Hematopoietic multipotent progenitor cell treated with erythropoietin and hydrocortisone succinate and interleukin-3 and kit ligand, for 15 days (in vitro differentiated cells): ENCODE data around the gene TENM4.

ENCODE experiments used
- DNase-seq: peaks from one replicate; pipeline ENCODE4 v3.0.0-alpha.2; 2015; ENCODE audit warnings: low spot score

TENM4 gene

GRCh38 chr11:78783301-78783700, 657.5 kb downstream of the TENM4 start:
- no peak for DNase-seq

DNA sequence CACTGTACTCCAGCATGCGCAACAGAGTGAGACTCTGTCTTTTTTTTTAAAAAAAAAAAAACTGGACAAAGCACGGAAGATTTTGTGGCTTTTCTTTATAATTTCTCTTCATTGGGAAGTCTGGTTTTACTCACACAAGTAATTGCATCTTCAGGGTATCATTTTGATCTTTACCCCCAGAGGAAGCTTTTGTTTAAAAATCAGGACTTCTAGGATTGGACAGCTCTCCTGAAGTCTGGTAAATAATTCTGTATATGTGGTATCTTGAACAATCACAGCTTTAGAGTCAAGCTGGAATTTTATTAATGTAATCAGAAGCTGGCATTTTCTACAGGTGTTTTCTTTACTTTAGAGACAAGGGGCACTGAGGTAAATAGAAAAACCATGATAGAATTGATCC, 658.1 kb downstream of the TENM4 start:
- no peak for DNase-seq

GRCh38 chr11:78780889-78781288, 659.9 kb downstream of the TENM4 start:
- no peak for DNase-seq

DNA sequence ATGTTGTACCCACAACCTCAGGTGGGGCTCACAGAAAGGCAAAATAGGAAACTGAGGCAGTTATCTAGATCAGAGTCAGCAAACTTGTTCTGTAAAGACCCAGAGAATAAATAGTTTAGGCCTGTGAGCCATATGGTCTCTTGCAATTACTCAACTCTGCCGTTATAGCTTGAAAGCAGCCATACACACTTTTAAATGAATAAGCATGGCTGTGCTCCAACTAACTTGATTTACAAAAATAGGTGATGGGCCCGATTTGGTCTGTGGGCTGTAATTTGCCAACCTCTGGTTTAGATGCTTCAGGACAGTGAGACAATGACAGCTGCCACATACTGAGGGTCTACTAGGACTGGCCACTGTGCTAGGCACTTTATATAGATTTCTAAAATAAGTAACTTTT, 667.3 kb downstream of the TENM4 start:
- DNase-seq: no peak

GRCh38 chr11:78773077-78773476, 667.8 kb downstream of the TENM4 start:
- DNase-seq: no peak

GRCh38 chr11:78772186-78772585, 668.6 kb downstream of the TENM4 start:
- no peak for DNase-seq

- no peak for DNase-seq
Observed at GRCh38 chr11:78770931-78771330, 669.9 kb downstream of the TENM4 start.

DNA sequence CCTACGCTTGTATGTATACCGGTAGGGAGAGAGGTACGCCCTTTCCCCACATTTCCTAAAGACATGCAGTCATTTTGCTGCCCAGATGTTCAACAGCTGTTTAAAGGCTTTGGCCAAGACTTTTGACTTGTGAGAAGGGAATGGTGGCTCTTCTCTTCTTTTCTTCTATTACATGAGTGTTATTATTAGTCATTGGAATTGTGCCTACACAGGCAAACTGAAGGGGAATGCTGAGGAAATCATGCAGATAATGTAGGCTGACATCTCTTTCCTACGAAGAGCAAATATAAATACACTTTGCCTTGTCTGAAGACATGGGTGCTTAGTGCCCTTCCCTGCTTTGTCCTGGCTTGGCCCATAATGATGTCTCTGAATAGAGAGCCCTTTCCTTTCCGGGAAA, 671.9 kb downstream of the TENM4 start:
- no peak for DNase-seq

DNA sequence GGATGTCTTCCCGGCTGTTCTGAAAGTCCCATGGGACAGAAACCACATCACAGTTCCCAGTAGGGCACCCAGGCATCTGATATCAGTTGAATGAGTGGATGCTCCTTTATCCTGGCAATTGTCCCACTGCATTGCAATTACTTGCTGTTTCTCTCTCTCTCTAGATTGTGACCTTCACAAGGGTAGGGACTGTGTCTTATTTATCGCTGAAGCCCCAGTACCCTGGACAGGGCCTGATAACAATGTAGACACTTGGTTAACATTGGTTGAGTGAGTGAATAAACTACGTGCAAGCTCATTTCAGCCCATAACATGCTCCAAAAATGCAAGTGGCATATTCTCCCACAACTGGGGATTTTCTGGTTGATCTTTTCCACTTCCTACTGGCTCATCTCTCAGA, 672.5 kb downstream of the TENM4 start:
- no peak for DNase-seq

DNA sequence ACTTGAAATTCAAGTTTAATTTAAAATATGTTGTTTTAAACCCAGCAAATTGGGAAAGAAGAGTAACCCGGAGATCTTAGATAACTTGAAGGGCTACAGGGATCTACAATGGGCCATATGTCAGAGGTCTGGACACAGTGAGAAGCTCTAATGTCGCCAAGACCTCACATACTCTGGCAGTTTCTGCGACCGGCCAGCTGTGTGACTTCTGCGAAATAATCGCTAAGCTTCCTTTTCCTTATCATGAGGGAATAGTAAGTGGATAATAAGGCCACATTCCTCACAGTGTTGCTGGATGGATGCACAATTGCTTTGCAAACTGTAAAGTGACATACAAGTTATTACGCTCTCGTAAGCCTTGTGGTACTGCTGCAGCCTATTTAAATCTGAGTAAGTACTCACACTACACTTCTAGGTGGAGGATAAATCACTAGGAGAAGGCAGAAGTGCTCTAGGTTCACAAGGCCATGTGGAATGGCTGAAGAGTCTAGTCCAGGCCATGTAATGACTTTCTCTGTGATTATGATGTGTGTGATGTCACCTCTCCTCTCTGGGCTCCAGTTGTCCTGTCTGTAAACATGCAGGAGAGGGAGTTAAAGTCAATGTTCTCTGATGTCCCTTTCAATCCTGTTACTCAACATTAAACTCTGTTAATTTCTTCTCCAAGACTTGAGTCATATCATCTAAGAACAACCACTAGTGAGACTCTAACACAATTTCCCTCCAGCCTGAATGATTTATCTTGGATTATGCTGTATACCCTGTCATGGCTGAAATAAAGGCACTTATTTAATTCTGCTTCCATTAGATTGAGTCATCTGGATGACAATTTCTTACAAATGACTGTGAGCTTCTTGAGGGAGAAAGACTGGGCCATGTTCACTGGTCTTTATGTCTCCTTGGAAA, 673.5 kb downstream of the TENM4 start:
- no peak for DNase-seq

DNA sequence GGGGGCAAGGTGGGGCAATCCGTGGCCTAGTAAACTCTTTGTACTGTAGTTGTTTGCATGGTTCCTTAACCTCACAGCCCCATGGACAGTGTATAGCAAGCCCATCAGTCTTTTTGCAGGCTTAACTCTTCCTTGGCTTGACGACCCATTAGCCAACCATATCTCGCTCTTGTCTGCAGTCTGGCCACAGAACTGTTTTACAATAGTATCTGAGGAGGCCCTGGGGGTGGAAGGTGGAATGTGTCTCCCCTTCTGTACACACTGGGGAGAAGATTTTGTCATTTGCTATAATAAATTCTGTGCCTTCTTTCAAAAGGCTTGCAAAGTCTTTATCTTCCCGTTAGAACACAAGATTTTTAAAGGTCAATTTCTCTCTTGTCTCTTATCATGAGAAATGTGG, 675.9 kb downstream of the TENM4 start:
- DNase-seq: no peak

DNA sequence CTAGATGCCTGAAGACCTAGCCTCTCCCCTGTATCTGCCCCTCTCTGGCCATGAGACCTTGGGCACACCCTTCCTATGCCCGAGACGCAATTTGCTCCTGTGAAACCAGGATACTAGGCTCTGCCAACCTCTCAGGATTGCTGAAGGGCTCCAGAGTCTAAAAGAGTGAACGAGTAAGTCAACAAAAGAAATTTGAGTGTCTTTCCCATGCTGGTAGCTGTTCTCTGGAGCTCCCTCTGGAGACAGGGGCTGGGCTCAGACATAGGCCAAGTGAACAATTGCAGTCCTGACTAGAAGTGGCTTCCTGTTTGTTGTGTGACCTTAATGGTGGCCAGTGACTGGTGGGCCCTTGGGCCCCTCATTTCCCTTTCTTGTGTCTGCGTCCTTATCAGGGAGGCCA, 677.2 kb downstream of the TENM4 start:
- DNase-seq: no peak

DNA sequence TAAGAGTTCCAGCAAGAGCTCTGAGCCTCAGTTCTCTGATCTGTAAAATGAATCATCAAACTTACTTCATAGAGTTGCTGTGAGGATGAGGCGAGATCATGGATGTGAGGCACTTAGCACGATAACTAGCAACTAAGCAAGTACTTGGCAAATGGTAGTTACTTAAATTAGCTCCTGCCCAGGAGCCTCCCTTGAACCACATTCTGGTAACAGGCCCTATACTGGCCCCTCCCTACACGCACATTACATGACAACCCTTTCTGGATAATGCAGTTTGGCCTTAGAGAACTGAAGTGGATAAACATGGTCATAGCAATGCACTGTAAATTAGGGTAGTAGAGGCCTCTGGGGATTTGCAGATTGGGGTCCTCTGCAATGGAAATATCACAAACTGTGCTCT, 678.7 kb downstream of the TENM4 start:
- DNase-seq: no peak

DNA sequence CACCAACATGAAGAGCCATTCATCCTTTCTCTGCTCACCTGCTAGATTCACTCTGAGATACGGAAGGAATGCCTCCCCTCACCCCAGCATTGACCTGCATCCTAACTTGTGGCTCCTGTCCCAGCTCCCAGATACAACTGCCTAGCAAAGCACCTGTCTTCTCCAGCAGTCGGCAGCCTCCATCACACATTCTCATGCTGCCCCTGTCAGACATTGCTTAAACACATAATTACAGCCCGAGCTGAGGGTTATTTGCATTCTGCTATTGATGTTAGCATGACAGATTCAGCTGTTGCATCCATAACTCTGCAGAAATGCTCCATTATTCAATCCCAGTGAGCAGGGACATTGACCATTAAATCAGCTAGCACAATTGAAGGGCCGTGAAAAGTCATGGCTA, 681.8 kb downstream of the TENM4 start:
- DNase-seq: no peak

- DNase-seq: no peak
Observed at GRCh38 chr11:78753297-78753696, 687.5 kb downstream of the TENM4 start.

DNA sequence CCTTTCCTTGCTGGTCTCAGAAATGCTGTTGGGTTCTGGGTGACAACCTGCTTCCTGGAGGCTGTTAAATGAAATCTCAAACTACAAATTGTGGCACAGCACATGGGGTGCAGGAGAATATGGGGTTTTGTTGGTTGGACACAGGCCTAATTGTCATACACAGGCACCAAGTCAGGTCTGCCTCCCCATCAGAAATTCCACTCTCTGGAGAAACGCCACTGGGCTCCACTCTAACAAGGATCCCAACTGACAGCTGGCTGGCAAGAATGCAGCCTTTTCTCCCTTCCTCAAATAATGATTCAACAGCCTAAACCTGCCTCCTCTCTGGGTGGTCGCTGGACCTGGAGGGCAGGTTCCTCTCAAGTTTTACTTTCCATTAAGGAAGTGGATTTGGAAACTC, 688.3 kb downstream of the TENM4 start:
- DNase-seq: no peak

DNA sequence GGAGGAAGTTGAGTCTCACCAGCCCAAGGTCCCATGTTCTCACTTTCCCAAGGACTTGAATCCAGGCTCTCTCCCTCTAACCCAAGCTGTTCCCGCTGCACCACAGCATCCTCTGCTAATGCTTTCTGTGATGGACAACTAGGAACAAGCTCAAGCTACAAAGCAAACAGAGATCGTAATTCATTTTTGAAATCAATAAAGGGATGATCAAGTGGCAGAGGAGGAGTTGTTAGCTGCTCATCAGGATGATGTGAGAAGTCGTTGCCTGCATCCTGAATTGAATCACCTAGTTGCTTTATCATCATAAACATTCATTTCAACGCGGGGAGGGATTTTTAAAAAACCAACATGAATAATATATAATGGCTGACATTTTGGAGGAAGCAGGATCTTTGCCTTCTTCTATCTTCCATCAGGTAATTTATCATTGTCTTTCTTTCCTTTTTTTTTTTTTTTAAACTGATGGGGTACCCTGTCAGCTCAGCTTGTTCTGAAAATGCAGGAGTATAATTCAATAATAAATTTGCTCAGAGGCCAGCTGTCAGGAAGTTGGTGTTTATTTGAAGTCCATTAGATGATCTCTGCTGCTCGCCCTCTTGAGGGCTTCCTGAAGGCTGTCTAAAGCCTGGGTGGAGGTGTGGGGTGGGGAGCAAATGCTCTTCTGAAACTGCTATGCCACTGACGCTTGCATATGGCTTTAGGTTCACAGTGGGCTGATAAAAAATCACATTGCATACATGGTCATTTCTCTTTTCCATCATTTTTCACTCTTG, 691.7 kb downstream of the TENM4 start:
- DNase-seq: no peak

GRCh38 chr11:78744949-78745348, 695.9 kb downstream of the TENM4 start:
- DNase-seq: no peak

DNA sequence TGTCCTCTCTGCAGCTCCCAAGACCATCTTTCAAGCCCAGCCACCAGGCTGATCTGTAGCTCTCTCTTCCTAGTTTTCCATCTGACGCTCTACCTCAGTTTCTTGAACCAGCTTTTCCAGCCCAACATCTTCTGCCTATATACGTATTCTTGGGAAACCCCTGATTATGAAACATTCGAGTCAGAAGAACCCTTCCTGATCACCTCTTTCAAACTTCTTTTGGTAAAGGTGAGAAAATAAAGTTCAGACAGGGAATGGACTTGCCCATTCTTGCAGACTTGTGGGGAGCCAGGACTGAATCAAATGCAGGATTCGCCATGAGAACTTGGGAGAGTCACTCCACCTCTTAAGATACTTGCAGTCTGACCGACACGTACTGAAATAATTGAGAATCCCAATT, 696.6 kb downstream of the TENM4 start:
- no peak for DNase-seq

DNA sequence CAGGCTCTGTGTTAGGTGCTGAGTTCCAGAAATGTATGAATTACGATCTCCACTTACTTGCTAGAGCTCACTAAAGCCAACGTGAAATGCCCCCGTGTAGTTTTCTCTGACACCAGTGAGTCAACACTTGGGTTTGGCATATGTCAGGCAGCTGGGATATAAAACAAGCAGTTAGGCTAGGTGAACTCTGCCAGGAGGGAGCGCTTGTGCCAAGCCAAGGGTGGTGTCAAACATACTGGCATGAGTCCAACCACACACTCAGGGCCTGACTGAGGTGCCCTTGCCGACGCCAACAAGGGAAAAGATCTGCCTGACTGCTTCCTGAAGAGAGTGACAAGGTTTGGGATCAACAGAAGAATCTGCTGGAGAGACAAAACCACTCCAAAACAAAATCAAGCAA, 698.4 kb downstream of the TENM4 start:
- peak; percentile 7 for DNase-seq

- DNase-seq: no peak
Observed at GRCh38 chr11:78741741-78742140, 699.1 kb downstream of the TENM4 start.

DNA sequence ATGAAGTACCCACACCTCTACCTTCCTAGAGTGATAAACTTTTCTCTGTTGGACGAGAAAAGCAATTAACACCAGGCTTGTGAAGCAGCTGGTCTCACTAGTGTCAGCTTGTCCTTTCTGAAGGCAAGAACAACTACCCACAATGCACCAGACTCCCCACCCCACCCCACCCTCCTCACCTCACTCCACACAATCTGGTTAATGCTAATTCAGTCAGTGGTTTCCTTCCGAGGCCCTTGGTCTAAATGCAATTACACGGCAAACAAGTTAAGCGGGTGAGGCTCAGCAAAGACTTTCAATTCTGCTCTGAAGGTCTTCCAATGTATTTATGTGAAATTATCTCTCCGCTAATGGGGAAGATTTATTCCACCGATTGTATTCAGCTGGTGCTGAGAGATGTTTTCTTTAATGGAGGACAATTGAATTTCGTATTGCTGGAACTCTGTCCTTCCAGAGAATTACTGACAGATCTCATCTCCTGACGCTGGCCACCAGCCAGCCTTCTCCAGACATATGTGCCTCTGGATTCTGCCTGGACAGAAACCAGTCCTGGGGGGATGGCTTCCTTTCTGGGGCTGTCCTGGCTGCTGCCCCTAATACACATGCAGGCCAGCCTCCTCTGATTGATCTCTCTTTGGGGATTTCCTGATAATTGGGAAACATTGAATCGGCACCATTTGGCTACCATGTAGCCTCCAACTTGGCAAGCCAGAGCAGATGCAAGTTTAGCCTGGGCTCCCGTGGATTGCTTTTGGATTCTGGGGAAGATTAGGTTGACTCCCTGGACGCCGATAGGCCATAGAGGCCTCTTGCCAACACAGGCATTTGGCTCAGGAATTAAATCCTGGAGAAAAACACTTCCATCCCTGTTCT, 700.4 kb downstream of the TENM4 start:
- no peak for DNase-seq
